Endothelial cell of hepatic sinusoid (primary cell): ENCODE results near the gene SCUBE1.

ENCODE experiments used
- in situ Hi-C: cut with HindIII; loops from 2 replicates; pipeline ENCODE4 v1.10.0; 2017; ENCODE audit warnings: low sequenced_read_pairs

SCUBE1 gene

DNA sequence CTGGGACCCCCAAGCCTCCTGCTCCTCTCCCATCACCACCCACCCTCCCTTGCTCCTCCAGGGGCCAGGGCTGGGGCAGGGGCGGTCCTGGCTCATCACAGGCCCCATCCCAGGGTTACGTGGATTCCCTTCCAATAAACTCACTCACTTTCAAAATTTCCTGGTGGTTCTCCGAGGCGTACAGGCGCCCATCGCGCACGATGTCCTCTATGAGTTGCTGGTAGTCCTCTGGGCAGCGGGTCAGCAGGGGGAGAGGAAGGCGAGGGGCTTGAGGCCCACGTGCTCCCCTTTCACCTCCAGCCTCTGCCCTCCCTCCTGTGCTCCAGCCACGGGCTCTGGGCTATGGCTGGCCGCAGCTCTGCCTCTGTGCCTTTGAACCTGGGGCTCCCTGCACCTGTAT, 135.8 kb downstream of the SCUBE1 start:
- in situ Hi-C loops = no loop called here

DNA sequence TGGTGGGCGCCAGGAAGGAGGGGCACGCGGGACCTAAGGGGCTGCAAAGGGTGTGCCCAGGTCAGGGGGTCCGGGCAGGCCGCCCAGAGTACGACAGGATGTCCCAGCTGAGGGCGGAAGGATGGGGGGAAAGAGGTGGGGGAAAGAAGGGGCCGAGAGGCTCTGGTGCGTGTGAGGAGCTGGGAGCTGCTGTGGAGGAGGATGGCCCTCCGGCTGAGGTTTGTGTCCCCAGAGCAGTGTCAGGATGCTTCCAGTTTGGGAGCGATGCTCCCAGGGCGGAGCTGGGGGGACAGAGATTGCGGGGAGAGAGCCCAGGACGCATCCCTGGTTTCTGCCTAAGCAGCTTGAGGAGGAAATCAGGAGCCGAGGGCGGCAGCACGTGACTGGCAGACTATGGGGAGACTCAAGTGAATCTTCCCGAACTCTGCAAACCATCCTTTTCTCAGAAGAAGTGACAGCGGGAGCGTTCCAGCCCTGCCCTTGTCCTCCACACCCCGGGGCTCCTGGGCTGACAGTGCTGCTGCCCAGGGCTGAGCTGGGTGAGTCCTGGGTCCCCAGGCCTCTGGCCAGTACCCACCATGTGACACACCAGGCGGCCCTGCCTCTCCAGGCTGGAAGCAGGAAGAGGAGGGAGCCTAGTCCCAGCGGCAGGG, 136.5 kb downstream of the SCUBE1 start:
- in situ Hi-C loops = no loop called here

DNA sequence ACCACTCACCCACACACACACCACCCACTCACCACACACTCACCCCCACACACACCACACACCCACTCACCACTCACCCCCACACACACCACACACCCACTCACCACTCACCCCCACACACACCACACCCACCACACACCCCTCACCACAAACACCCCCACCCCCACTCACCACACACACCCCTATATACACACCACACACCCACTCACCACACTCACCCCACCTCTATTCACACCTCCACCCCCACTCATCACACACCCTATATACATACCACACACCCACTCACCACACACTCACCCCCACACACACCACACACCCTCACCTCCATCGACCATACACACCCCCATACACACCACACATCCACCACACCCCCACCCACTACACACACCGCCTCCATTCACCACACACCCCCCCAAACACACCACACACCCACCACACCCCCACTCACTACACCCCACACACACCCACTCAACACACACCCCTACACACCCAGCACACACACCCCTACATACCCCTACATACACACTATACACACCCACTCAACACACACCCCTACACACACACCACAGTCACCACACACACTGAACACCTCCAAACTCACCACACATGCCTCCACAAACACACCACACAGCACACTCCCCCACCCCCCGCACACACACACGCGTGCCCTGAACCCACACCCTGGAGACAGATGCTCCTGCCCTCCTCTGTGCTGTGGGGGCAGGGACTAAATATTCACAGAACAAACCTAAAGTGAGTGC, 137.2 kb downstream of the SCUBE1 start:
- in situ Hi-C loops = no loop called here

DNA sequence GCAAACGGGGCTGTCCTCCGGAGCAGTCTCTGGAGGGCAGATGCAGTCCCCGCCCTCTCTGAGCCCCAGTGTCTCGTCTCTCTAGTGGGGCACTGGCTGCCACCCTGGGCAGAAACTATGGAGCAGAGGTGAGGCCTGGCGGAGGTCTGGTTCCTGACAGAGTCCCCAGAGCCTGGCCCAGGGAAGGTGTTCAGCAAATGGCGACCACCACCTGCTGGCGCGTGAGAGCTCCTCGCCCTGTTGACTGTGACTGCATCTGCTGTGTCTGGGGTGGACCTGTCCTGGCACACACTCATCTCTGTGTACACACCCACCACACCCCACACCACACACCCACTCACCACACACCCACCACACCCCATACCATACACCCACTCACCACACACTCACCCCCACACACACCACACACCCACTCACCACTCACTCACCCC, 137.9 kb downstream of the SCUBE1 start:
- in situ Hi-C loops = no loop called here

DNA sequence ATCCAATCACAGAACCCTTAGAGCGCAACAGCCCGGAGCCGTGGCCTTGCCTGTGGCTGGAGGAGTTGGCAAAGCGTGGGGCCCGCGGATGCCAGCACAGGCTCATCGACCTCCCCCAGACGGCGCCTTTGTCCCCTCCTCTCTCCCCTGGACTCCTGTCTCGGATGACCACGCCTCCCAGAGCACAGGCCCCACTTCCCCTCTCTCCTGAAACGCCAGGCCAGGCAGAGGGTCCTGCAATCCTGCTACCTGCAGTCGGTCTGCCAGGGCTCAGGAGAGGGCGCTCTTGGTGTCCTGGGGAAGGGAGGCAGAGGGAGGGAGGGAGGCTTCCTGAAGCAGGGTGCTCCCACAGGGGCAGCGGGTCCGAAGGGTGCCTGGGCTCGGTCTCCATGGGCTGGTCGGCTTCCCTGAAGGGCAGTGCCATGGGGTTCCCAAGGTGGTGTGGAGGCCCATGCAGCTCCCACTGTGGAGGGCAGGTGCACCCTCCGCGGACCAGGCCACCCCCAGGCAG, 139.6 kb downstream of the SCUBE1 start:
- in situ Hi-C loops = no loop called here

DNA sequence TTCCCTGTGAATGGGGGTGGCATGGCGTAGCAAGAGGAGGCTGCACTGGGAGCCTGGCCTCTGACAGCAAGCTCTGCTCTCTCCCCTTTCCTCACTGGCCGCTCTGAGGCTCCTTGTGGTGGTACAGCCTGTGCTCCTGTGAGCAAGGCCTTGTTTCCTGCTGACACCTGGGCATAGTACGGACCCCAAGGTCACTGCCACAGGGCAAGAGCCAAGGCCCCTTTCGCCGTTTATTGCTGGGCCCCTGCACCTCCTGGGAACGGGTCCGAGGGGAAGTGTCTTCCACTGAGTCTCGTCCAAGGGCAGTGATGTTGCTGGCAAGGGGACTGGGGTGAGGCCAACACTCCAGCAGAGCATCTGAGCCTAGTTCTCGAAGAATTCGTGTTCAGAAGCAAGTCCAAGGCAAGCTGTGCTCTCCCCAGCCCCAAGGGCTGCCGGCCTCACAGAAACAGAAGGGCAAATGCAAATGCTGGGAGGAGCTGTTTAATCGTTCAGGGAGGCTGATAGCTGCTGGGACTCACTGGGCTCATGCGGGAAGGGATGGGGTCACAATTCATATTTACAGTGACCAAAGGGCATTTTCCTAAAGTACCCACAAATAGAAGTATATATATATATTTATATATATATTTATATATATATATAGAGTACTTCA, 140.3 kb downstream of the SCUBE1 start:
- in situ Hi-C loops = no loop called here

DNA sequence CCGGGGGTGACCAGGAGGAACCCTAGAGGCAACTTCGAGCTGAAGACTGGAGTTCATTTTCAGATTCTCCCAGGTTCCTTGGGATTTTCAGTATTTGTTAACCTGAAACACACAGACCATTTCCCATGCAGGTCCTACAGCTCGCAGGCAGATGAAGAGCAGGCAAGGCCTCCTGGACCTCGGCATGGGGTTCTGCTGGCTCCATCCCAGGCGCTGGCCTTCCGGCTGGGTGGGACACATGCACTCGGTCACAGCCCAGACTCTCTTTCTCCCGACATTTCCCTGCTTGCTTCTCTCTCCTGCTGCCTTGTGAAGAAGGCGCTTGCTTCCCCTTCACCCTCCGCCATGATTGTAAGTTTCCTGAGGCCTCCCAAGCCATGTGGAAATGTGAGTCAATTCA, 140.8 kb downstream of the SCUBE1 start:
- in situ Hi-C loops = no loop called here

DNA sequence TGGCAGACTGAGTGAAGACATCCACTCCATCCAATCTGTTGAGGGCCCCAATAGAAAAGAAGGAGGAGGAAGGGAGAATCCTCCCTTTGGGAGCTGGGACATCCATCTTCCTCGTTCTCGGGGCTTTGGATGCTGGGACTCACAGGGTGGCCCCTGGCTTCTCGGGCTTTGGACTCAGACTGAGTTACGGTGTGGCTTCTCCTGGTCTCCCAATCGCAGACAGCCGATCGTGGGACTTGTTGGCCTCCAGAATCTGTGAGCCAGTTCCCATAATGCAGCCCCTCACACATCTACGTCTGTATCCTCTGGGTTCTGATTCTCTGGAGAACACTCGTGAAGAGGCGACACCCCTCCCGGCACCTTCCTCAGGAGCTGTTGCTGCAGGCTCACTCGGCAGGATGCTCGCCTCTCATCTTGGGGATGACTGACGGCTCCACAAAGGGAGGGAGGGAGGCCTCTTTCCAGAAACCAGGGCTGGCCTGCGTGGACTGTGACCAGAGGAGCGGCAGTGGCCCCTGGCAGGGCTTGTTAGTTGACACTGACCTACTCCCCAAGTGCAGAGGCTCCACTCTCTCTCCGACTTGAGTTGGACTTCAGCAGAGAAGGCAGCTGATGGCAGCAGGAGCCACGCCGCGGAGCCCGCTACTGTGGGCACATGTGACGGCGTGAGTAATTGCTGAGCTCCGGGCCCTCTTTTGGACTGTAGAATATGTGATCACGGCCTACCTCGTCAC, 141.5 kb downstream of the SCUBE1 start:
- in situ Hi-C loops = no loop called here

DNA sequence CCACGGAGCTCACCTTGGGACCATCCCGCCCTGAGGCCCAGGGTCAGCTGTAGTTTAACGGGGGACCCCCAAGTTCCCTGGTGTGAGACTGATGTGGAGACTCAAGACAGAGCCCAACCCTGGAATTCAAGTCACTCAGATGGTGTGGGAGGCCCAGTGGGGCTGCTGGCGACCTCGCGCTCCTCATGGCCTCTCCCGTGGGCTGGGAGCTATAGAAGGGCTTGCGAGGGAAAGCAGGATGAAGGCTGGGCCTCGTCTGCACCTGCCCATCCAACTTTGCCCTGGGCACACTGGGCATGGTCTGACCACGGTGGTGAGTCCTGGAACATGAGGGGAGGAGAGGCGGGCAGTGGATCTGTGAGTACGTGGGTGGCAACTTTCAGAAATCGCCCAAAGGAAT, 142.6 kb downstream of the SCUBE1 start:
- in situ Hi-C loops = no loop called here

DNA sequence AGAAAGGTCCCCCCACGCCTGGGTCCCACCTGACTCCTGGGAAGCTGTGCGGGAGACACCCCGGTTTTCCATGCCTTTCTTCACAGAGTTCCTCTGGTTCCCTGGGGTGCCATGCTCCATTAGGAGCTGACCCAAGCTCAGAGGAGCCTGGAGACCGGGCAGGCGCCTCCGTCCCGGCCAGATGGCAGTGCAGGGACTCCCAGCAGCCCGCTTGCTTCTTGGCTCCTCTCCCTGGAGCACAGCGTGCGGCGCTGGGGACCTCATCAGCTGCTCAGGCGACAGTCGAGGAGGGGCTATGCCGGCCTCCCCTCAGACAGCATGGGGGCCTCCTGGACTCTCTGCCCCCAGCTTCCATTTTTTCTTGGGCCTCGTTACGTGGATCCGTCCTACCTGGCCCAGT, 143.1 kb downstream of the SCUBE1 start:
- in situ Hi-C loops = no loop called here

DNA sequence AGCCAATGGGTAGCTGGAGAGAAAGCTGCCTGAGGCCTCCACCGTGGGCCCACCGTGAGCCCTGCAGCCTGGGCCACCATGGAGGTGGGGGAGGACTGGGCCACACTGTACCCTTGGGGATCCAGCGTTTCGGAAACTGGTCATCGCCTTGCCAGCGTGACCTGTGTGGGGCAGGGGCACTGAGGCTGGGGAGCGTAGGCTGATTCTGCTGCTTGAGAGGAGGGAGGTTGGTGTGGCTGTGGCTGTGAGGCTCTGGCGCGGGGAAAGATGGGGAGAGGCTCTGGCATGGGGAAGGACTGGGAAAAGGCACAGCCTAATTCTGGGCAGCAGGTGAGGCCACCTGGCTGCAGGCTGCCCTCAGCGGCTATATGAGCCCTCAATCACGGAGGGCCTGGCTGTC, 143.6 kb downstream of the SCUBE1 start:
- in situ Hi-C loops = no loop called here

DNA sequence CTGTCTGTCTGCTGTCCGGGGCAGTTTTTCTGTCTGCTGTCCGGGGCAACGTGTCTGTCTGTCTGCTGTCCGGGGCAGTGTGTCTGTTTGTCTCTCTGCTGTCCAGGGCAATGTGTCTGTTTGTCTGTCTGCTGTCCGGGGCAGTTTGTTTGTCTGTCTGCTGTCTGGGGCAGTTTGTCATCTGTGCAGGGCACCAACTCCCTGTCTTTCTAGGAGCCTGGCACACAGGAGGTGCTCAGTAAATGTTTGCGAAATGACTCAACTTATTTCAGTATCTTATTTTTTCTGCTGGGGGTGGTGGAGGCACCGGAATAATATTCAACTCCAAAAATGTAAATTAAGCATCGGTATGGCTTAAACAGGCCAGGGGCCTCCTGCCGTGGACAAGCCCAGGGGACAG, 144.2 kb downstream of the SCUBE1 start:
- in situ Hi-C loops = no loop called here

DNA sequence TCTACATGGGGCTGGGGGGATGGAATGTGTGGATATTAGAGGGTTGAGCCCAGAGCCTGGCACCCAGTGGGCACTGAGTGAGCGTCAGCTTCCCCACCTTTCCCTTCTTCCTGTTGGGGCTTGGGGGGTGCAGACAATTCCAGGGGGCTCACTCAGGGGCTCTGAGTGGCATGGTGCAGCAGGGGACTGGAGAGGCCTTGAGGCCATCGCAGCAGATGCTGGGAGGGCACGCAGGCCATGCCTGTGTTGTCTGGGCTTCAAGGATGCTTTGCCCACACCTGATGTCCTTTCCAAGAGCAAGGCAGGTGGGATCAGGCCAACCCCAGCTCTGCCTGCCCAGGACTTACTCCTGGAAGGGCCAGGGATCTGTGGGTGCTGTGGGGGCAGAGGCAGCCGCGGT, 145.0 kb downstream of the SCUBE1 start:
- in situ Hi-C loops = no loop called here

DNA sequence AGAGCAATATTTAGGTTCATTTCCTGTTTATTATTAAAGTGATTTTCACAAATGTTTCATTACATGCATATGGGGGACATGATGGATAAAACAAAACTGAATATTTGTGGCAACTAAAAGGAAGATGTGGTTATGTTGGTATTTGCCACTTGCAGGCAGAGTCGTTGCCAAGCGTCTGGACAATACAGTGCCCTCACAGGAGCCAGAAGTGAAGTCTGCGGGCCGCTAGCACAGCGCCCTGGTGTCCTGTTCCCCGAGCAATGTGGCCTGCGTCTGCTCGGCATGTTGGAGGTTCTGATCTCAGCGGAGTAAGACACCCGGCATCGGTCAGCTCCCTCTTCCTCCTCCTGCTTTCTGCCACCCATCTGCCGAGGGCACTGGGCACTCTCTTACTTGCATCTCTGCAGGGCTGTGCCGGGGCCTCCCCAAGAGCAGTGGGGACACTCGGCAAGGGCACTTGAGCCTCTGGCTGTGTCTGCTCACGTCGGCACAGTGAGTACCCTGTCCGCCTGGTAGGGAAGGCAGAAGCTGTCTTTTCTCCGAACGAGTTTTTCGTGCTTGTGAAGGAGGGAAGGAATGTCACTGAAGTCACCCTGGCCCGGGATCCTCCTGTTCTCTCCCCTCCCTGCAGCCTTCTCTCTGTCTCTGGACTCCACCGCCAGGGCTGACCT, 145.8 kb downstream of the SCUBE1 start:
- in situ Hi-C loops = no loop called here

DNA sequence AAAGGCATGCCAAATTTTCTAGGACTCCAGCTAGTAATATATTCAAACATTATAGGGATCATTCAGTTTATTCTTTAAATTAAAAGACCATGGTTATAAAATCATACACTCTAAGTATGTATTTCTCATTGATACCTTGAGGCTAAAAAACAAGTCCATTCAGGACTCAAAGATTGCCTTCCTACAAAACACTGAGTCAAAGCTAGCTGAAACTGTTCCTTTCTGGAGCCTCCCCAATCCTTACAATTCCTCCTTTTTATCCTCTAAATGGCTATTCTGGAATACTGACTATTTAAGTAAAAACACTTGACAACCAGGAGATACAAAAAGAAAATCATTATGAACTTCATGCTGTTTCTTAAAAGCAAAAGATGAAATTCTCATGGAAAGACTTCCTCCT, 151.3 kb downstream of the SCUBE1 start:
- in situ Hi-C loops = no loop called here

DNA sequence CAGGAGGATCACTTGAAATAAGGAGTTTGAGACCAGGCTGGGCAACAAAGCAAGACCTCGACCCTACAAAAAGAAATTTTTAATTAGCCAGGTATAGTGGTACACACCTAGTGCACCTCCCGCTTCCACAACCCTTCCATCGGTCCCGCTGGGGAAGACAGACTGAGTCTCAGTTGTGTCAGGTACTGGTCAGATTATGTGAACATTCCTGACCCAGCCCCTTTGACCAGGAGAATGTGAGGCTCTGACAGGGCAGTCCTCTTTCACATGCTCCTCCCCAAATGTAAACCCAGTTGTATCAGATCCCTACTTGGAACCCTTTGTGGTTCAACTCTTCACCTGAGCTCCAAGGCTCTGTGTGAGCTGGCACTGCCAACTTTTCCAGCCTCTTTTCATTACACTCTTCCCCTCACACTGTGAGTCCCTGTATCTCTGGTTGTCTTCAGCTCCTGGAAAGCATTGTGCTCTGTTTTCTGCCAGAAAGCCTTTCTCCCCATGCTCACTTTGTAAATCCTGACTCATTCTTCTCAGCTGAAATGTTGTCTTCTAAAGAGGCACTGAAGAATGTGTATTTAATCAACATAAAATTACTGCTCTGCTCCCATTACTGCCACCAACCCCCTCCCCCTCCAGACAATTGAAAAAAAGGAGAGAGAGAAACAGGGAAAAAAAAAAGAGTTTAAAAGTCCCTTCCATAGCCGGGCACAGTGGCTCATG, 154.2 kb downstream of the SCUBE1 start:
- in situ Hi-C loops = no loop called here

DNA sequence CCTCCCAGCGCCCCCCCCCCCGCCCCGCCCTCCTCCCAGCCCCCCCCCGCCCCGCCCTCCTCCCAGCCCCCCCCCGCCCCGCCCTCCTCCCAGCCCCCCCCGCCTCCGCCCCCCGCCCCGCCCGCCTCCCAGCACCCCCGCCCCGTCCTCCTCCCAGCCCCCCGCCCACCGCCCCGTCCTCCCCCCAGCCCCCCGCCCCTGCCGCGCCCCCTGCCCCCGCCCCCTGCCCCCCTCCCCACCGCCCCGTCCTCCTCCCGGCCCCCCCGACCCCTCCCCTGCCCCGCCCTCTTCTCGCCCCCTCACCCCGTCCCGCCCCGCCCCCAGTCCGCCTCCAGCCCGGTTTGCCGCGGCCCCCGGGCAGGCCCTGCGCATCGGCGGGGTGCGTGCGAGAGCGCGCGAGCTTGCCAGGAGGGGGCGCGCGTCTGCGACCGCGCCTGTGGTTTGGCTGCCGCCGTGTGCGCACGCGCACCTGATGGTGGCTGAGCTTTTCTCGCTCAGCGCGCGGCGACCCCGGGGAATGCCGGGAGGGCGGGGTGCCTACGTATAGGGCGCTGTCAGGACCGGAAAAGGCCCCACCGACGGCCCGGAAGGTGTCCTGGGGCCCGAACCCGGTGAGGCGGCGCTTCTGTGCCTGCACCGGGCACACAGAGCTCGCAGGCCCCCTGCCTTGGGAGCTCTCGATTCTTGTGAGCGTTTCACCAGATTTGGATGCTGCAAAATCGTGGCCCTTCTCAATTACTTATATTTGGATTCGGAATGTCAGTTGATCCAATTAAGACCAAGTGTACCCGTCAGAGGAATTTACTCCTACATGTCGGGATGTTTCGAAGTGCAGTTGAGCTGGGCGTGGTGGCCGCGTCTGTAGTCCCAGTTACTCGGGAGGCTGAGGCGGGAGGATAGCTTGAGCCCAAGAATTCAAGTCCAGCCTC, 155.7 kb downstream of the SCUBE1 start:
- in situ Hi-C loops = no loop called here

DNA sequence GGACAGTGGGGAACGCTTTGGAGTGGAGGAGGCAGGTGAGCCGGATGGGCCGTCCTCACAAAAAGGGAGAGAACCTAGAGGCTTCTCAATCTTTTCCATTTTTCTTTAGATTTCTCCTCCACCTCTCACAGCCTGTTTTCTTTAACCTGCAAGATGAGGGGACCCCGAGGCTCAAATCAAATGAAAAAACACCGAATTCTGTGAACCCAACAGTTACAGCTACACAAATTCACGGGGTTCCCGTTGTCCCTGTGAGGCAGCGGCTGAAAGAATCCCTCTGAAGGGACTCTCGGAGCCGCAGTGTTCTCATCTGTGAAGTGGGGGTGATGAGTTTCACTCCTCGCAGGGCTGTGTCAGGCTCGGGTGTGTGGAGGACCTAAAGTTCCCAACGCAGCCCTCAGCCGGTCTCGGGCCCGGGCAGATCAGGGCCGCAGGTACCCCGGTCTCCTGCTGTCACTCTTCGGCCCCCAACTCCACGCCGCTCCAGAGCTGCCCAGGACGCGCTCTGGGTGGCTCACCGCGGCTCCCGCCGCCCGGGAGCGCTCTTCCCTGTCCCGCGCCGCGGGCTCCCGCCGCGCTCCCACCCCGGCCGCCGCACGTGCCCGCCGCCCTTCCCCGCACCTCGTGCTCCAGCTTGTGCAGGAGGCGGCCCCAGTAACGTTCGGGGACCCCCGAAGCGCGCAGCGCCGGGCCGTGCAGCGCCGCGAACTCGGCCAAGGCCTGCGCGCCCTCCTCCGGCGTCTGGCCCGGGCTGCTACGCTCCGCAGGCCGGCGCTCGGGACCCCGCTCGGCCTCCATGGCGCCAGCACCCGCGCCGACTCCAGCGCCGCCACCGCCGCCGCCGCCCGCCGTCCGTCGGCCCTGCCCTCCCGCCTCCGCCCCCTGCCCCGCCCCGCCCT, 156.7 kb downstream of the SCUBE1 start, which contains the start of gene TTLL12:
Gene TTLL12, minus strand, starts transcription at position 863 of the 899 bp plus-strand sequence. Its CDS starts 65 bp downstream, at position 798.
- in situ Hi-C loops = no loop called here
